ENCODE results near the gene MAP2K7.
"Not testable (repeated sequence)": the region's sequence is repeated elsewhere in the genome, so short reads cannot be mapped to it uniquely, and the experiment has no call there.

The MAP2K7 gene

DNA sequence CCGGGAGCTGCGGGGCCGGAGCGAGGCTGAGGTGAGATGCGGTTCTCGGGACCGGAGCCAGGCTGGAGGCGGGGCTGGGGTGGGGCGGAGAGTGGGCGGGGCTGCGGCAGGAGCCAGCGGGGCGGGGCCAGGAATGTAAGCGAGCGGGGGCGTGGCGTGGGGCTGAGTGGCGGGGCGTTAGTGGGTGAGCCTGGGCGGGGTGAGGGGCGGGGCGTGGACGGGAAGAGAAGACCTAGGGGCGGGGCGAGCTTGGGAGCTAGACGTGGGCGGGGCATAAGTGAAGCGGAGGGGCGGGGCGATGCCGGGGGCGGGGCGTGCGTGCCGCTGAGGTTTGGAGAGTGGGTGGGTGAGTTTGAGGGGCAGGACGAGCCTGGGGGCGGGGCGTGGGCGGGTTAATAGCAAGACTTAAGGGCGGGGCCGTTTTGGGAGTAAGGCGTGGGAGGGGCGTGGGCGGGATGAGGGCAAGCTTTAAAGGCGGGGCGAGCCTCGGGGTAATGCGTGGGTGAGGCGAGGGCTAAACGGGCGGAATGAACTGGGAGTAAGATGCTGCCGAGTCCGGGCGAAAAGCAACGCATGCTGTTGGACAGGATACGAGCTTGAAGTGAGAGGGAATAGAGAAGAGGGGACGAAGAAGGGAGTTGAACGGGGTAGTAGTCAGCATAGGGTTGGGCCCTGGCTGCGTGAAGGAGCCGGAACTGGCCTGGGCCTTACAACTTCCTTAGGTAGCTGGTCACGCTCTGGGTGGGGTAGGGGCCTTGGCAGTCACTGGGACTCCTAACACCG is 17.0 kb downstream of the MAP2K7 start:
- FAIRE-seq = no peak

DNA sequence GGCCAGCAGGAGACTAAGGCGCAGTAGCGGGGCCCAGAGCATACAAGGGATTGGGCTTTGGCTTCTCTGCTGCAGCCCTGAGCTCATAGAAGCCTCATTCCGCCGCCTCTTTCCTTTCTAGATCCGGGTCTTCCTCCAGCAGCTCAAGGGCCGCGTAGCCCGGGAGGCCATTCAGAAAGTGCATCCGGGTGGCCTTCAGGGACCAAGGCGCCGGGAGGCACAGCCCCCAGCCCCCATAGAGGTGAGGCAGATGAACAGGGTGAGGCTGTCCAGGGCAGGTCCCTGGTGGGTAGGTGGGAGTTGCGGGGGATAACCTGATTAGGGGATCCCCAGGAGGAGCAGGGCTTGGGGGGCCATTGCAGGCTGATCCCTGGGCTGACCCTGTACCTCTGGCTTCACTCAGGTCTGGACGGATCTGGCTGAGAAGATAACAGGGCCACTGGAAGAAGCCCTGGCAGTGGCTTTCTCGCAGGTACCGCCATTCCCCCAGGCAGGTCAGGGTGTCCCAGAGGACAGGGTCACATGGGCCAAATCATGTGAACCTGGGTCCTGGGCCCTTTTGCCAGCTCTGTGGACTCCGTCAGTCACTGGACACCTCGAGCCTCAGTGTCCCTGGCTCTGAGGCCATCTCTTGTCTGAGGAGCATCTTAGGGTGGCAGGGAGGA is 17.8 kb downstream of the MAP2K7 start:
- FAIRE-seq = no peak

DNA sequence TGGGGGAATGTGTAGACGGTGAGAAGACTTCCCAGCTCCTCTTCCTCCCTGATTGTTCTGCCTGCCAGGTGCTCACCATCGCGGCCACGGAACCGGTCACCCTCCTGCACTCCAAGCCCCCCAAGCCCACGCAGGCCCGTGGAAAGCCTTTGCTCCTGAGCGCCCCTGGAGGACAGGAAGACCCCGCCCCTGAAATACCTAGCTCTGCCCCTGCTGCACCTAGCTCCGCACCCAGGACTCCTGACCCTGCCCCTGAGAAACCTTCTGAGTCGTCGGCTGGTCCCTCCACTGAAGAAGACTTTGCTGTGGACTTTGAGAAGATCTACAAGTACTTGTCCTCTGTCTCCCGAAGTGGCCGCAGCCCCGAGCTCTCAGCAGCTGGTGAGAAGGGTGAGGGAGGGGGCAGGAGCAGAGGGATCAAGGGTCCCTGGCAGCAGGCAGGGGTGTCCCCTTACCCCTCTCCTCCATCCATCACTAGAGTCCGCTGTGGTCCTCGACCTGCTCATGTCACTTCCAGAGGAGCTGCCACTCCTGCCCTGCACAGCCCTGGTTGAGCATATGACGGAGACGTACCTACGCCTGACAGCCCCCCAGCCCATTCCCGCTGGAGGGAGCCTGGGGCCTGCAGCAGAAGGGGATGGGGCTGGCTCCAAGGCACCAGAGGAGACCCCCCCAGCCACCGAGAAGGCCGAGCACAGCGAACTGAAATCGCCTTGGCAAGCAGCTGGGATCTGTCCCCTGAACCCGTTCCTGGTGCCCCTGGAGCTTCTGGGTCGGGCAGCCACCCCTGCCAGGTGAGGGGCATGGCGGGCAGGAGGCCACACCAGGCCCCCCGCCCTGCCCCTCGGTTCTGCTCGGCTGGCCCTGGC is 18.5 kb downstream of the MAP2K7 start:
- FAIRE-seq = no peak

DNA sequence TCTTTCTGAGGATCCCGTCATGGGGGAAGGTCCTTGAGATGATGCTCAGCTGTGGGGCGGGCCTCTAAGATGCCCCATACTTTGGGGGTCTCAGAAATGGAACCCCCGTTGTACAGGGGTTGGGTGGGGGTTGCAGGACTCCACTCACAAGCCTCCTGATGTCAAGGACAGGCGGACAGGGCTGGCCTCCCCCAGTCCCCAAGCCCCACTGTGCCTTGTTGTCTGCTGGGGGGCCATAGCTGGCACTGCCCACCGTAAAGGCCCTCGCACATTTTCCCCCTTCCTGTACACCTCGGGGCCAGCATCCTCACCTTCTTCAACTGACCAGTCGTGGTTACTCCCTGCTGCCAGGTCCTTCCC is 19.1 kb downstream of the MAP2K7 start:
- FAIRE-seq = no peak

DNA sequence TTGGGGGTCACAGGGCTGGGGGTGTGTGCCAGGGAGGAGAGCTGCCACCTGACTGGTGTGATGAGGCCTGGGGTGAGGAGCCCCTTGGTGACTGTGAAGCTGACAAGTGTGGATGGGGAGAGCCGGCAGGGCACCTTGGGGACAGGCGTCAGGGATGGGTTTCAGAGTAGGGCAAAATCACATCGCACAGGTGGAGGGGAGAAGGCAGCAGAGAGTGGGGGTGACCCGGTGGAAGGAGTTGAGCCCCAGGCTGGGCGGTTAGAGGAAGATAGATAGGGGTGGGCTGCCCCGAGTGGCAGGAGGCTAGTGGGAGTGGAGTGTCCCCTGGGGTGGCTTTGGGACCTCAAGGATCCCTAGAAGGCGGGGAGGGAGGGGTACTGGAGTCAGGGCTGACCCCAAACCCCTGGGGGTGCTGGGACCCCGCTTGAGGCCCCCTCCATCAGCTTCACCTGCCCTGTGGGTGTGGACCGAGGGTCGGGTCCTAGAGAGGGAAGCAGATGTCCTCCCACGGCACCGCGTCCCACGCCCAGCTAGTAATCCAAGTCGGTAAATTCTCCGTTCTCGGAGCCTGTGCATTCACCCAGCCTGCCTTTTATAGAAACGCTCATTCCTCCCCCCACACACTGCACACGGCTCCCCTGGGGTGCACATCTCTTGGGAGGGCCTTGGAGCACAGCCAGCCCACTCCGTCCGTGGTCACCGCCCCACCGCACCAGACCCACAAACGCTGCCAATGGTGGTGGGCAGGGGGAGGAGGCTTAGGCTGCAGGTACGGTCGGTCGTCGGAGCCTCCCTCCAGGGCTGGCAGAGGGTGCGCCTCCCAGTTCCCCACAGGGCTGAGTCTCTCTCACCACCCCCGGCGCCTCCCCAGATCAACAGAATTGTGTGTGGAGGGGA is 19.9 kb downstream of the MAP2K7 start:
- no peak for FAIRE-seq

DNA sequence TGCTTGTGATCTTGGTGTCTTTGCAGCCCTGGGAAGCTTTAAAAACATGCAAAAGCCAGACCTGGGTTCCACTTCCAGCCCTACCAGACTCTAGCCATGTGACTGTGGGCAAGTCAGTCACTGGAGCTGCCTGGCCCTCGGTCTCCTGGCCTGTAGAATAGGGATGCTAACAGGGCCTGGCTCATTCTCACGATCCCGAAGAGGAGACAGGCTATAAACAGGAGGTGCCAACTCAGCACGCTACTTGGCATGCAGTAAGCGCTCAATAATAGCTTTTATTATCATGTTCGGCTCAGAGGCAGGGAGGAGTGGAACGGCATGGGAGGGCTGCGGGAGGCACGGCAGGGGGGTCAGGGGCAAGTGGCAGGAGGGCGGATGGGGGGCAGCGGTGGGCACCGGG is 20.6 kb downstream of the MAP2K7 start:
- no peak for FAIRE-seq

DNA sequence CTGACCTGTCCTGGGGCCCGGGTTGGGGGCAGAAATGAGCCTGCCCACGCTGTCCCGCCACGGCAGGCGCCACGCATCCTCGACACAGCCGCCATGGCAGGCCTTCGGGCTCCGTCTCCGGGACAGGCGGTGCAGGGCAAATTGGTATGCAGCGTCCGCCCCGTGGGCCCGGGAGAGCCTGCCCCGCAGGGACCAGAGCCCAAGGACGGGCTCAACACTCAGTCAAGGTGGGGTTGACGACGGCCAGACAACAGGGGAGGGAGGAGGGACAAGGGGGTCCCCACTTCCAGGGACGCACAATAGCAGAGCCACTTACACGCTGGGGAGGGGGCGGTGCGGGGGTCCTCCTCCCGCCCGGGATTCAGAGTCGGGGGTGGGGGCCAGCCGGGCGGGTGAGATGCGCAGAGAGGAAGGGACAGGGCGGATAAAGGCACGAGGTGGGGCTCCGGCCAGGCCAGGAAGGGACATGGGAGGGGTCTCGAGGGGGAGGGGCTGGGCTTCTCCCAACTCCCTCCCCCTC is 21.0 kb downstream of the MAP2K7 start:
- no peak for FAIRE-seq

DNA sequence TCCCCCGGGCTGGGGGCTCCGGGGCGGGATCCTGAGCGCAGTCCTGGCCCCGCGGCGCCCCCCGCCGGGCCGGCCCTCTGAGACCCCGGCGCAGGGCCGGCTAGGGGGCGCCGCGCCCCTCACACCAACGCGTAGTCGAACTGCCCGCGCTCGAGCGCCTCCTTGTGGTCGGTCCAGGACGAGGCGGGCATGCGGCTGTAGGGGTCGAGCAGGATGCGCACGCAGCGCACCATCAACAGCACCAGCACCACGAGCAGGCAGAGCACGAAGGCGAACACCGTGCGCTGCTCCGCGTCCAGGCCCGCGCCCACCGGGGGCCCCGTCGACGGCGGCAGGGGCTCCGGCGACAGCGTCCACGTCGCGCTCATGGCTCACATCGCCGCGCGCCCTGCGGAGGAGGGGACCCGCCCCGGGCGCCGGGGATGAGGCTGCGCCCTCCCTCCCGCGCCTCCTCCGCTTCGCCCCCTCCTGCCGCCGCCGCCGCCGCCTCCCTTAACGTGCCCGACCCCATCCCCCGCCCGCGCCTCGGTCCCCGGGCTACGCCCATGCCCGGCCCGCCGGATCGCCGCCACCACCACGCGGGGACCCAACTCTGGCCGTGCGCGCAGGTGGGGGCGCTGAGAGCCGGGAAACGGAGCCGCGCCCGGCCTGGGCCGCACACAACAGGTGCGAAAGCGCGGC is 21.6 kb downstream of the MAP2K7 start:
- no peak for FAIRE-seq

DNA sequence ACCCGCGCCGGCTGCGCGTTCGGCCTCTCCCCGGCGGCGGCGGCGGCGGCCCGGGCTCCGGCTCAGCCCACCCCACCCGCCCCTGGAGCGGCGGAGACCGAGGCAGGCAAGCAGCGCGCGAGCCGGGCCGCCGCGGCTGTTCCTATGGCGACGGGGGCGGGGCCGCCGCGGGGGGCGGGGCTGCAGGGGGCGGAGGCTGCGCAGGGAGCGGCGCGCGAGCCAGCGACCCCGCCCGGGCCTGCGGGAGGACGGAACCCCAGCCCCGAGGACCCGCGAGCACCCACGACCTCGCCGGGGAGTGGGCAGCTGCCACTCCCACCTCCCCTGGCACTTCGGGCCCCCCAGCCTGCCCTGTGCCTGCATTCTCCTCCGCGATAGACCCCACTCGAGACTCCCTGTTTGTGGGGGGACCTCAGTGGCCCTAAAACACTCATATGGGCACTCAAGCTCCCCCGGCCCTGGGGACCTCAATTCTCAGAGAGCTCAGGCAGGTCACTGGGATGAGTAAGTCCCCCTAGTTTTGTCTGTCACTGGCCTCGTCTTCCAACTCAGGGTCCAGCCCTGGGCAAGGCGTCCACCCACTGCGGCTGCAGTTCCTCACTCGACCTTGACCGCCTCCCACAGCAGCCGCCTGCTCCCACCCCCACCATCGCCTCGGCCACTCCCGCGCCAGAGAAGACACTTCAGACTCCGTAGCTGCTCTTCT is 22.5 kb downstream of the MAP2K7 start, which contains the start of gene CTXN1:
TSS of gene CTXN1 (minus strand) at position 115 of the 706 bp plus-strand sequence. CDS start 597 bp downstream, outside the sequence.
- no peak for FAIRE-seq

DNA sequence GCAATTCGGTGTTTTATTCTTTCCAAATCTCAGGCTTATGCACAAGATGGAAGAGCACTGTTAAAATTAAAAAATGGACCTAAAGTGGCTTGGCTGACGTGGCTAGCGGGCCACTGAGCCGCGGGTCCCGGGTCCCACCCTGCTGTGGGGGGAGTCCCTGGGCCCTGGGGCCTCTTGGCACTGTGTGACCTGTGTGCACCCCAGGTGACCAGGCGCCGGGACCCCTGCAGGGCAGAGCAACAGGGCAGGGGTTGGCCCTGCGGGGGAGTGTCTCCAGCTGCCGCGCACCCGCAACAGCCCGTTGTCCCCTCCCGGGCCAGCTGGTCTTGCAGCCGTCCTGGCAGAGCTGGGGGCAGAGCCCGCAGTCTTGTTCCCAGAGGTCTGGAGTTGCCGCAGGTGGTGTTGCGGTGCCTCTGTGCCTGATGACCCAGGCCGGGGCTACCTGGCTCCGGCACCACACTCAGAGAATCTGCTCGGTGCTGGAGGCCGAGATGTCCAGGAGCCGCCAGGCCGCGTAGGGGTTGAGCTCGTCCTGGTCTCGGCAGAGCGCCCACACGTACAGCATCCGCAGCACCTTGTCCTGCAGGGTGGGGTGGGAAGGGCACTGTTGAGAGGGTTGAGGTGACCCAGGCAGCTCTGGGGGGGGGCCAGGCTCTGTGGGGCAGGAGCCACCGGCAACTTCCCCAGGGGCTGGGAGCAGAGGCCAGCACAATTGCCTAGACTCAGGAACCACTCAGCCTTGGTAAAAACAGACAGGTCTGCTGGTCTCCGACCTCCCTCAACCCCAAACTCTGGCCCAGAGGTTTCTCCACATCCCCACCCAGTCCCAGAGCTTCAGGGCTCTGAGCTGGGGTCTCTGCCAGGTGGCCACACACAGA is 23.3 kb downstream of the MAP2K7 start:
- FAIRE-seq = no peak

DNA sequence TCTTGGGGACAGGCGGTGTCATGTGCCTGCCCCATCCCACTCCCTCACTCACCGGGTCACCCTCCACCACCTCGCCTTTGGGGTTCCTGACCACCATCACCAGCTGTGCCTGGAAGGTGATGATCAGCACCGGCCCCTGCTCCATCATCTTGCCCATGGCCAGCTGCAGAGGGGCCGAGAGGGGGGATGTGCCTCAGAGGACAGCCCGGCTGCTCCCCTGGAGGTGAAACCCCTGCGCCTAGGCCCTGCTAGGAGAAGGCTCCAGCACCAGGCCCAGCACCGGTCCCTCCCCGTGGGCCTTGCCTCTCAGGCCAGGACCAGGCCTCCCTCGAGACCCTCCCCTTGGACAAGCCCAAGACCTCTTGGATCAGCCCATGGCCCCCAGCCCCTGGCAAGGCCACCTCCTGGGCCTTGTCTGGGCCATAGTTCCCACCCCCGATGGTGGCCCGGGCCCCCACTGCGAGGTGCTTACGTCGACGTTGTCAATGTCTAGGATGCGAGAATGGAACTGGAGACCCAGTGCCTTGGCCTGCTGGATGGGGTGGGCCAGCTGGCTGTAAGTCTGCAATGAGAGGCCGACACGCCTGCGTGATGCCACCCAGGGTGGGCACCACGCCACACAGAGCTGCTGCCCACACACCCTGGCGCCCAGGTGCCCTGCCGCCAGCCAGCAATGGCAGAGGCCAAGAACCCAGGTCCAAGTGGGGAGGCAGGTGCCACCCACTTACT is 24.1 kb downstream of the MAP2K7 start:
- FAIRE-seq = no peak

DNA sequence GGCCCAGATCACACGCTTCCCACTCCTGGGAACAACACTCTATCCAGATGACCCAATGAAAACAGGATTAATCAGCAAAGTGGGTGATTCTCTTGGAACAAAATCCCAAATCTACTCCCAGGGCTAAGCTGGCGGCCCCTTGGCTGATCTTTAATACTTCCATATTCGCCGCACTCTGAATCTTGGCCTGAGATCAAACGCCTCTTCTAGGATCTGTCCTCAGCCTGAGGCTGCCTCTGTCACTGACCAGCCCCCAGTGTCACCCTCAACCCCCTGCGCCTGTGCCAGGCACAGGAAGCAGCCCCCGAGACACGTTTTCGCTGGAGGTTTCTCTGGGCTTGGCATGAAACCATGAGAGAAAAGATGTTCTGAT is 24.6 kb downstream of the MAP2K7 start:
- FAIRE-seq = no peak

DNA sequence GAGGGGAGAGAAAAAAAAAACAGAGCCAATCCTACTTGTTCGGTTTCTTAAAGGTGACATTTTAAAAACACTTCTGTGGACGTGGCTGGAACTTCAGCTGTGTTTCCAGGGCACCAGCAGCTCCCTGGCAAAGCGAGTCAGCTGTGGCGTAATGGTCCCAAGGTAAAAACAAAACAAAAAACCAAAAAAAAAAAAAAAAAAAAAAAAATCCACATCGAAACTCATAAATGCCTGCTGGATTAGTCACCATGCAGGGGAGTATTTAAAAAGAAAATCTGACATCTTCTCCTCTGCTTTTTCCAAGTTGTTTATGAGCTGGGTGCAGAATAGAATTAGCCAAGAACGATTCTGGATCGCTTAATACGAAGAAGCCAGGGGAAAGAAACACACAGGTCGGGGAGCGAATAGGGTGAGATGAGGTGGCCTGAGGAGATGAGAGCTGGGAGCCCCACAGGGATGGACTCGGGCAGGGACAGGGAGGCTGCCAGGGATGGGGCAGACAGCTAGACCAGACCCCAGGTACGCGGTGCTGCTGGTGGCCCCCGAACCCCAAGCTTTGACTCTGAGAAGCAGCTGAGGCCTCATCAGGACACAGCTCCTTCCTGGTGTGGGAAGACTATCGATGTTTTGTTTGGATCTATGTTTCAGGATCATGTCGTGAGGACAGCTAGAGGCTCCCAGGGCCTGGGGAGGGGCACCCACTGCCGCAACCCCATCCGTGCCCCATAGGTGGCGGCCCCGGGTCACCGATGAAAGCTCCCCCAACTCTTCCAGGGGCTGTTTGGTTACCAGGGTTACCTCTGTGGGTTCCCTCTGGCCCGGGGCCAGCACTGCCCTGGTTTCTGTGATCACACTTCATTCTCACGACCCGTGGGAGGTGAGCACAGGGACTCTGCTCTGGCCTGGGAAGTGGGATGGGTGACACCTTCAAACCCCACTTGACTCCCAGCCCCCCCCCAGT is 25.3 kb downstream of the MAP2K7 start:
- FAIRE-seq = no peak

DNA sequence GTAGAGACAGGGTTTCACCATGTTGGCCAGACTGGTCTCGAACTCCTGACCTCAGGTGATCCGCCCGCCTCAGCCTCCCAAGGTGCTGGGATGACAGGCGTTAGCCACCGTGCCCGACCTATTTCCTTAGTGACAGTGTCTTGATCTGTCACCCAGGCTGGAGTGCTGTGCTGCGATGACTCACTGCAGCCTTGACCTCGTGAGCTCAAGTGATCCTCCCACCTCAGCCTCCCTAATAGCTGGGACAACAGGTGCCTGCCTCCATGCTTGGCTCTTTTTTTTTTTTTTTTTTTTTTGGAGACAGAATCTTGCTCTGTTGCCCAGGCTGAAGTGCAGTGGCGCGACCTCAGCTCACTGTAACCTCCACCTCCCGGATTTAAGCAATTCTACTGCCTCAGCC is 26.4 kb downstream of the MAP2K7 start:
- FAIRE-seq = not testable (repeated sequence)

DNA sequence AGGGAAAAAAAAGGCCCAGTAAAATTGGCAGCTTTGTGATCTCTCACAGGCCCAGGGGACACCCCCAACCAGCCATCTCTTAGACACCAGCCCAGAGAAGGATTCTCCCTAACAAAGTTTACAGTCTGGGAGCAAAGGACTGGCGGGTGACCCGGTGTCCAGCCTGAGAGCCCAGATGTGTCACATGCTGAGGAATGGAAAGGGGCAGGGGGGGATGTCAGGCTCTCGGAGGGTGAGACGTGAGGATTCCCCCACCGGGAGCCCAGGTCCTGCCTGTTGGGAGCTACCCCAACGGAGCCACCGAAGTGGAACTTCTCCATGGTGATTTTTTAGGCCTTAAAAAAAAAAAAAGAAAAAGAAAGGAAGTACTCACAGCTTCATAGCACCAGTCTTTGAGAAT is 27.1 kb downstream of the MAP2K7 start:
- no peak for FAIRE-seq

DNA sequence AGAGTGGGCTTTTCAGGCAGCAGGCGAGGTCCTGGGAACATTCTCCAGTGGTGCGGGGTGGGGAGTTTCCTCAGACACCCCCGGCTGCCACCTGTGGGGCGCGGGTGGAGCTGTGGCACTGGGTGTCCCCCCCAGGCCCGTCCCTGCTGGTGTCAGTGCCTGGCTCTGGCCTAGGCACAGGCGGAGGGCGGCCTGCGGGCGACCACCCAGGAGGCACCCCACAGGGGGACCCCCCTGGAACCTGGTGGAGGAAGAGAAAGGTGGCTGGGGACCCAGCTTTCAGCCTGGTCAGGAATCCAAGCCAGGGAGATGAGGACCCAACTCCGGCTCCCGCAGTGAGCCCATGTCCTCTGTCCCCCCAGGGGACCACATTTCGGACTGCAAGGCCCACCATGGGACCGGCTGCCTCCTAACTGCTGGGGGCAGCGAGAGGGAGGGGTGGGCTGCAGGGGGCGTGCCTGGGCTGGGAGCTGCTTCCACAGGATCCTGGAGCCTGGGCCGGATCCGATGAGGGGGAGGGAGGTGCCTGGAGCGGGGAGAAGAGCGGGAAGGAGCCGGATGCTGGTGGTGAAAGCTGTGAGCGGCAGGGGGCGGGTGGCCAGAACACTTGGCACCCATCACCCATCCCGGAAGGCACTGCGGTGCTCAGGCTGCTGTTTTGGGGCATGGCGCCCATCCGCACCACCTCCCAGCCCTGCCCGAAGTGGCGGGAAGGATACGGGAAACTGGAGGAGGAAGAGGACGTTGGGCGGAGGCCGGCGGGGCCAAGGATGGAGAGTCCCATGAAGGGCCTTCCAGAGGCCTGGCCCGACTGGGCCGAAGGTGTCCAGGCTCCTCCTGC is 27.8 kb downstream of the MAP2K7 start:
- no peak for FAIRE-seq

Measured in TTC549 (cell line).